HepG2 (cell line): ENCODE data around the gene TUBGCP5.
"Not testable (repeated sequence)": the region's sequence is repeated elsewhere in the genome, so short reads cannot be mapped to it uniquely, and the experiment has no call there.

Source experiments
- FOXK1 ChIP-seq: sonication (generic); formaldehyde crosslinking; IDR thresholded peaks from 2 replicates; pipeline ENCODE4 v1.4.0; 2020; ENCODE audit warnings: low read depth, missing genetic modification reagents, borderline replicate concordance
- KDM1A ChIP-seq: IDR thresholded peaks from 2 replicates; pipeline ENCODE4 v1.6.1; 2016; ENCODE audit warnings: missing compliant biosample characterization
- POLR2A ChIP-seq, 2 experiments: IDR thresholded peaks; 2 replicates each; pipeline ENCODE4 v1.6.1; 2011; ENCODE audit warnings: low read depth in 2 of 2, low read length in 2 of 2, mild to moderate bottlenecking in 1 of 2, moderate library complexity in 1 of 2; ENCODE audit not compliant: insufficient read depth in 1 of 2
- TBX2 ChIP-seq: sonication (generic); formaldehyde crosslinking; IDR thresholded peaks from 2 replicates; pipeline ENCODE4 v1.5.0; 2020; ENCODE audit warnings: missing genetic modification reagents, mild to moderate bottlenecking, borderline replicate concordance
- THAP11 ChIP-seq: IDR thresholded peaks from 2 replicates; pipeline ENCODE4 v1.6.1; 2016; ENCODE audit warnings: missing biosample characterization, missing genetic modification reagents
- ZNF501 ChIP-seq: sonication (generic); formaldehyde crosslinking; IDR thresholded peaks from 2 replicates; pipeline ENCODE4 v1.5.1; 2020; ENCODE audit warnings: mild to moderate bottlenecking, moderate library complexity, missing genetic modification reagents
- TF ChIP-seq, protein P1 (sequence below): sonication (generic); formaldehyde crosslinking; IDR thresholded peaks from 2 replicates; pipeline ENCODE4 v1.5.1; 2020; ENCODE audit warnings: mild to moderate bottlenecking, missing genetic modification reagents, moderate library complexity

DNA sequence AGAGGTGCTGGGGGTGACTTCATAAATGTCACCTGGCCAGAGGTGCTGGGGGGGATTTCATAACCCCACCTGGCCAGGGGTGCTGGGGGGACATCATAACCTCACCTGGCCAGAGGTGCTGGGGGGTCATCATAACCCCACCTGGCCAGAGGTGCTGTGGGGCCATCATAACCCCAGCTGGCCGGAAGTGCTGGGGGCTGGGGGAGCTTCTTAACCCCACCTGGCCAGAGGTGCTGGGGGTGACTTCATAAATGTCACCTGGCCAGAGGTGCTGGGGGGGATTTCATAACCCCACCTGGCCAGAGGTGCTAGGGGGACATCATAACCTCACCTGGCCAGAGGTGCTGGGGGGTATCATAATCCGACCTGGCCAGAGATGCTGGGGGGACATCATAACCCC, 4.6 kb upstream of the TUBGCP5 start:
- TF ChIP-seq POLR2A (IDR thresholded peaks at IDR 0.05; ENCODE audit: insufficient read depth in 1 of 2, low read depth in 2 of 2, low read length in 2 of 2); TBX2 (CRISPR knock-in tag); ZNF501 (CRISPR knock-in tag); THAP11 (CRISPR knock-in tag); FOXK1; KDM1A: not testable (repeated sequence)
- TF ChIP-seq, protein P1, sequence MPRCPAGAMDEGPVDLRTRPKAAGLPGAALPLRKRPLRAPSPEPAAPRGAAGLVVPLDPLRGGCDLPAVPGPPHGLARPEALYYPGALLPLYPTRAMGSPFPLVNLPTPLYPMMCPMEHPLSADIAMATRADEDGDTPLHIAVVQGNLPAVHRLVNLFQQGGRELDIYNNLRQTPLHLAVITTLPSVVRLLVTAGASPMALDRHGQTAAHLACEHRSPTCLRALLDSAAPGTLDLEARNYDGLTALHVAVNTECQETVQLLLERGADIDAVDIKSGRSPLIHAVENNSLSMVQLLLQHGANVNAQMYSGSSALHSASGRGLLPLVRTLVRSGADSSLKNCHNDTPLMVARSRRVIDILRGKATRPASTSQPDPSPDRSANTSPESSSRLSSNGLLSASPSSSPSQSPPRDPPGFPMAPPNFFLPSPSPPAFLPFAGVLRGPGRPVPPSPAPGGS: not testable (repeated sequence)
